SK-N-SH treated with all-trans-retinoic acid at 6 μM for 48 hours (cell line): Measurements from ENCODE around the gene FOXQ1.

ENCODE experiments used
- ARNTL ChIP-seq: fragments of 450-650 bp; formaldehyde crosslinking; IDR thresholded peaks from 2 replicates; pipeline ENCODE4 v1.5.0; 2020; ENCODE audit warnings: low read depth, mild to moderate bottlenecking, moderate library complexity, borderline replicate concordance
- CREB5 ChIP-seq: fragments of 250-450 bp; sonication (Bioruptor Pico); IDR thresholded peaks from 2 replicates; pipeline ENCODE4 v1.5.1; 2020; ENCODE audit warnings: low read depth, mild to moderate bottlenecking, moderate library complexity
- CSDC2 ChIP-seq: fragments of 250-450 bp; sonication (Bioruptor Pico); IDR thresholded peaks from 2 replicates; pipeline ENCODE4 v1.5.0; 2020; ENCODE audit warnings: mild to moderate bottlenecking, moderate library complexity
- ESRRG ChIP-seq: fragments of 250-450 bp; sonication (Bioruptor Pico); IDR thresholded peaks from 2 replicates; pipeline ENCODE4 v1.6.1; 2021; ENCODE audit warnings: mild to moderate bottlenecking
- OSR1 ChIP-seq: fragments of 250-450 bp; sonication (Bioruptor Pico); IDR thresholded peaks from 2 replicates; pipeline ENCODE4 v1.8.0; 2022; ENCODE audit warnings: moderate library complexity, mild to moderate bottlenecking, inconsistent platforms
- RARB ChIP-seq: fragments of 250-450 bp; sonication (Bioruptor Pico); IDR thresholded peaks from 2 replicates; pipeline ENCODE4 v1.8.0; 2021; ENCODE audit warnings: mild to moderate bottlenecking, moderate library complexity
- SNAI2 ChIP-seq: fragments of 250-450 bp; sonication (Bioruptor Pico); IDR thresholded peaks from 2 replicates; pipeline ENCODE4 v1.5.0; 2020; ENCODE audit warnings: mild to moderate bottlenecking, moderate library complexity
- ZC3H10 ChIP-seq: fragments of 250-450 bp; sonication (Bioruptor Pico); IDR thresholded peaks from 2 replicates; pipeline ENCODE4 v1.5.1; 2021; ENCODE audit warnings: mild to moderate bottlenecking, moderate library complexity
- ZFP3 ChIP-seq: fragments of 250-450 bp; sonication (Bioruptor Pico); IDR thresholded peaks from 2 replicates; pipeline ENCODE4 v1.5.0; 2020; ENCODE audit warnings: mild to moderate bottlenecking, moderate library complexity
- TF ChIP-seq, protein P1 (sequence below): fragments of 250-450 bp; sonication (Bioruptor Pico); IDR thresholded peaks from 2 replicates; pipeline ENCODE4 v1.8.0; 2020; ENCODE audit warnings: mild to moderate bottlenecking, moderate library complexity, borderline replicate concordance
- TF ChIP-seq, protein P2 (sequence below): fragments of 250-450 bp; sonication (Bioruptor Pico); IDR thresholded peaks from 2 replicates; pipeline ENCODE4 v1.5.1; 2021; ENCODE audit warnings: mild to moderate bottlenecking, moderate library complexity

- TF ChIP-seq OSR1 (CRISPR knock-in tag) (no peak), ARNTL (no peak), SNAI2 (CRISPR knock-in tag) (no peak), CREB5 (CRISPR knock-in tag) (no peak), ZC3H10 (CRISPR knock-in tag) (no peak), CSDC2 (CRISPR knock-in tag) (no peak), ZFP3 (CRISPR knock-in tag) (no peak), RARB (CRISPR knock-in tag) (no peak), ESRRG (CRISPR knock-in tag) (no peak)
- TF ChIP-seq, protein P1, sequence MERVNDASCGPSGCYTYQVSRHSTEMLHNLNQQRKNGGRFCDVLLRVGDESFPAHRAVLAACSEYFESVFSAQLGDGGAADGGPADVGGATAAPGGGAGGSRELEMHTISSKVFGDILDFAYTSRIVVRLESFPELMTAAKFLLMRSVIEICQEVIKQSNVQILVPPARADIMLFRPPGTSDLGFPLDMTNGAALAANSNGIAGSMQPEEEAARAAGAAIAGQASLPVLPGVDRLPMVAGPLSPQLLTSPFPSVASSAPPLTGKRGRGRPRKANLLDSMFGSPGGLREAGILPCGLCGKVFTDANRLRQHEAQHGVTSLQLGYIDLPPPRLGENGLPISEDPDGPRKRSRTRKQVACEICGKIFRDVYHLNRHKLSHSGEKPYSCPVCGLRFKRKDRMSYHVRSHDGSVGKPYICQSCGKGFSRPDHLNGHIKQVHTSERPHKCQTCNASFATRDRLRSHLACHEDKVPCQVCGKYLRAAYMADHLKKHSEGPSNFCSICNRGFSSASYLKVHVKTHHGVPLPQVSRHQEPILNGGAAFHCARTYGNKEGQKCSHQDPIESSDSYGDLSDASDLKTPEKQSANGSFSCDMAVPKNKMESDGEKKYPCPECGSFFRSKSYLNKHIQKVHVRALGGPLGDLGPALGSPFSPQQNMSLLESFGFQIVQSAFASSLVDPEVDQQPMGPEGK (CRISPR knock-in tag): no peak
- TF ChIP-seq, protein P2, sequence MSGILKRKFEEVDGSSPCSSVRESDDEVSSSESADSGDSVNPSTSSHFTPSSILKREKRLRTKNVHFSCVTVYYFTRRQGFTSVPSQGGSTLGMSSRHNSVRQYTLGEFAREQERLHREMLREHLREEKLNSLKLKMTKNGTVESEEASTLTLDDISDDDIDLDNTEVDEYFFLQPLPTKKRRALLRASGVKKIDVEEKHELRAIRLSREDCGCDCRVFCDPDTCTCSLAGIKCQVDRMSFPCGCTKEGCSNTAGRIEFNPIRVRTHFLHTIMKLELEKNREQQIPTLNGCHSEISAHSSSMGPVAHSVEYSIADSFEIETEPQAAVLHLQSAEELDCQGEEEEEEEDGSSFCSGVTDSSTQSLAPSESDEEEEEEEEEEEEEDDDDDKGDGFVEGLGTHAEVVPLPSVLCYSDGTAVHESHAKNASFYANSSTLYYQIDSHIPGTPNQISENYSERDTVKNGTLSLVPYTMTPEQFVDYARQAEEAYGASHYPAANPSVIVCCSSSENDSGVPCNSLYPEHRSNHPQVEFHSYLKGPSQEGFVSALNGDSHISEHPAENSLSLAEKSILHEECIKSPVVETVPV (CRISPR knock-in tag): no peak
Measured at GRCh38 chr6:1271071-1271763, 40.7 kb upstream of the FOXQ1 start.
